ENCODE measurements around the gene EFCAB7. TPM values are rescaled to one million over a fixed set of nuclear protein-coding genes. Genes with fewer than 3 reads are reported as not detected.

Gene EFCAB7
- total RNA-seq: 9.3 and 9.8 TPM in 2 replicates

- intact Hi-C loops (cut with micrococcal nuclease): loop anchor here (1.0 to 10.0 kb wide), 11 partner anchors 71 to 1624 kb away; partner anchors contain the start of genes AK4, ALG6, ATG4C and DOCK7
Measured at GRCh38 chr1:63522891-63523728, at the start of gene EFCAB7, which contains the start of gene ITGB3BP. Gene EFCAB7, plus strand, starts transcription at chr1:63523525. Its CDS starts 2,048 bp downstream, at chr1:63525573. Gene ITGB3BP, minus strand, starts transcription at chr1:63523225. Its CDS starts 92 bp downstream, at chr1:63523133.

GRCh38 chr1:63475761-63476160, 47.6 kb upstream of the EFCAB7 start:
- intact Hi-C loops (cut with micrococcal nuclease): no loop called here

GRCh38 chr1:63480057-63480456, 43.3 kb upstream of the EFCAB7 start:
- intact Hi-C loops (cut with micrococcal nuclease): no loop called here

GRCh38 chr1:63486629-63487028, 36.7 kb upstream of the EFCAB7 start:
- intact Hi-C loops (cut with micrococcal nuclease): no loop called here

- intact Hi-C loops (cut with micrococcal nuclease): no loop called here
Measured at GRCh38 chr1:63487336-63488065, 35.8 kb upstream of the EFCAB7 start.

GRCh38 chr1:63497577-63497976, 25.7 kb upstream of the EFCAB7 start:
- intact Hi-C loops (cut with micrococcal nuclease): no loop called here

GRCh38 chr1:63498106-63498505, 25.2 kb upstream of the EFCAB7 start:
- intact Hi-C loops (cut with micrococcal nuclease): no loop called here

- intact Hi-C loops (cut with micrococcal nuclease): no loop called here
Measured at GRCh38 chr1:63501256-63501655, 22.1 kb upstream of the EFCAB7 start.

- intact Hi-C loops (cut with micrococcal nuclease): no loop called here
Measured at GRCh38 chr1:63506782-63507181, 16.5 kb upstream of the EFCAB7 start.

- intact Hi-C loops (cut with micrococcal nuclease): no loop called here
Measured at GRCh38 chr1:63509718-63510117, 13.6 kb upstream of the EFCAB7 start.

GRCh38 chr1:63512584-63512983, 10.7 kb upstream of the EFCAB7 start:
- intact Hi-C loops (cut with micrococcal nuclease): no loop called here

GRCh38 chr1:63516629-63517028, 6.7 kb upstream of the EFCAB7 start:
- intact Hi-C loops (cut with micrococcal nuclease): no loop called here

- intact Hi-C loops (cut with micrococcal nuclease): loop anchor here (1.0 to 10.0 kb wide), 11 partner anchors 71 to 1624 kb away; partner anchors contain the start of genes AK4, ALG6, ATG4C and DOCK7
Measured at GRCh38 chr1:63523738-63524137, 413 bp downstream of the EFCAB7 start.

GRCh38 chr1:63524201-63524600, 876 bp downstream of the EFCAB7 start:
- intact Hi-C loops (cut with micrococcal nuclease): loop anchor here (5.0 to 10.0 kb wide), 4 partner anchors 197 to 1623 kb away; partner anchors contain the start of genes AK4 and DOCK7

GRCh38 chr1:63532727-63533126, 9.4 kb downstream of the EFCAB7 start:
- intact Hi-C loops (cut with micrococcal nuclease): no loop called here

GRCh38 chr1:63533931-63534330, 10.6 kb downstream of the EFCAB7 start:
- intact Hi-C loops (cut with micrococcal nuclease): no loop called here

GRCh38 chr1:63534406-63534805, 11.1 kb downstream of the EFCAB7 start:
- intact Hi-C loops (cut with micrococcal nuclease): no loop called here

- intact Hi-C loops (cut with micrococcal nuclease): no loop called here
Measured at GRCh38 chr1:63537006-63537405, 13.7 kb downstream of the EFCAB7 start.

GRCh38 chr1:63537940-63538339, 14.6 kb downstream of the EFCAB7 start:
- intact Hi-C loops (cut with micrococcal nuclease): loop anchor here (1.0 kb wide), 2 partner anchors 211 to 697 kb away; no protein-coding TSS in a partner anchor

- intact Hi-C loops (cut with micrococcal nuclease): no loop called here
Measured at GRCh38 chr1:63545780-63546179, 22.5 kb downstream of the EFCAB7 start.

GRCh38 chr1:63547621-63548294, 24.4 kb downstream of the EFCAB7 start:
- intact Hi-C loops (cut with micrococcal nuclease): no loop called here
